Measurements from ENCODE around the gene SLC26A1. TPM values are rescaled to one million over a fixed set of nuclear protein-coding genes. Genes with fewer than 3 reads are reported as not detected.

SLC26A1 gene
- total RNA-seq, 1 experiment from 2014 or later, result 0.85 TPM

- no peaks in the 10 kb centered on the region for H3K9me3 Mint-ChIP-seq
- ChIA-PET POLR2A (no interaction called here), CTCF (no interaction called here)
- no peaks in the 10 kb centered on the region for H3K4me1 Mint-ChIP-seq
- ATAC-seq, result no peak
- H3K27ac Mint-ChIP-seq, result no peak overlapping the region
- TF ChIP-seq ZNF425 (CRISPR knock-in tag; conservative IDR thresholded peaks at IDR 0.05) (no peak), ATF3 (CRISPR knock-in tag; conservative IDR thresholded peaks at IDR 0.05) (no peak), TEAD1 (CRISPR knock-in tag; IDR thresholded peaks at IDR 0.05) (no peak)
- H3K36me3 Mint-ChIP-seq, result no peaks in the 10 kb centered on the region
- no peak for DNase-seq (ENCODE audit: low spot score)
- no peaks in the 10 kb centered on the region for H3K27me3 Mint-ChIP-seq (ENCODE audit: low read depth)
- no peak overlapping the region for H3K4me3 Mint-ChIP-seq
These were observed 38.8 kb downstream of the SLC26A1 start for GRCh38 chr4:954211-955020.

GRCh38 chr4:953574-953915 is 39.7 kb downstream of the SLC26A1 start:
- ATAC-seq (no peak), DNase-seq (ENCODE audit: low spot score) (no peak)
- ChIA-PET POLR2A (no interaction called here), CTCF (no interaction called here)
- Mint-ChIP-seq H3K27ac (no peak overlapping the region), H3K4me3 (no peak overlapping the region), H3K27me3 (ENCODE audit: low read depth) (no peaks in the 10 kb centered on the region), H3K4me1 (no peaks in the 10 kb centered on the region), H3K36me3 (no peaks in the 10 kb centered on the region), H3K9me3 (no peaks in the 10 kb centered on the region)
- no peak for TF ChIP-seq CBFB (CRISPR knock-in tag; IDR thresholded peaks at IDR 0.05; ENCODE audit: low read depth)
- TF ChIP-seq AR (CRISPR knock-in tag; IDR thresholded peaks at IDR 0.05), result no peak

GRCh38 chr4:952881-953573 is 40.2 kb downstream of the SLC26A1 start:
- Mint-ChIP-seq H3K36me3 (no peaks in the 10 kb centered on the region), H3K4me3 (no peak overlapping the region), H3K4me1 (no peaks in the 10 kb centered on the region), H3K27ac (no peak overlapping the region), H3K9me3 (no peaks in the 10 kb centered on the region), H3K27me3 (ENCODE audit: low read depth) (no peaks in the 10 kb centered on the region)
- no peak for TF ChIP-seq ZNF423 (CRISPR knock-in tag; IDR thresholded peaks at IDR 0.05)
- no peak for TF ChIP-seq ZNF671 (CRISPR knock-in tag; IDR thresholded peaks at IDR 0.05)
- TF ChIP-seq TP53 (CRISPR knock-in tag; IDR thresholded peaks at IDR 0.05), result no peak
- no peak for TF ChIP-seq NFYB (CRISPR knock-in tag; conservative IDR thresholded peaks at IDR 0.05; ENCODE audit: low read depth)
- TF ChIP-seq ZBTB43 (CRISPR knock-in tag; IDR thresholded peaks at IDR 0.05), result no peak
- TF ChIP-seq HMGA2 (CRISPR knock-in tag; IDR thresholded peaks at IDR 0.05), result no peak
- TF ChIP-seq CREB1 (CRISPR knock-in tag; IDR thresholded peaks at IDR 0.05), result no peak
- TF ChIP-seq NR3C1 (CRISPR knock-in tag; conservative IDR thresholded peaks at IDR 0.05; ENCODE audit: low read depth), result no peak
- ChIA-PET POLR2A (no interaction called here), CTCF (no interaction called here)
- ATAC-seq (no peak), DNase-seq (ENCODE audit: low spot score) (no peak)
